GM12891 (cell line): ENCODE measurements around the gene IL18RAP.

Experiments used
- POLR2A ChIP-seq: IDR thresholded peaks from 2 replicates; pipeline ENCODE4 v1.6.1; 2011; ENCODE audit warnings: low read depth, low read length, control low read depth
- POLR2AphosphoS5 ChIP-seq: IDR thresholded peaks from 2 replicates; pipeline ENCODE4 v1.6.1; 2011; ENCODE audit warnings: low read depth, low read length, control low read depth
- TAF1 ChIP-seq: IDR thresholded peaks from 2 replicates; pipeline ENCODE4 v1.6.1; 2011; ENCODE audit warnings: low read depth, low read length, control low read depth

DNA sequence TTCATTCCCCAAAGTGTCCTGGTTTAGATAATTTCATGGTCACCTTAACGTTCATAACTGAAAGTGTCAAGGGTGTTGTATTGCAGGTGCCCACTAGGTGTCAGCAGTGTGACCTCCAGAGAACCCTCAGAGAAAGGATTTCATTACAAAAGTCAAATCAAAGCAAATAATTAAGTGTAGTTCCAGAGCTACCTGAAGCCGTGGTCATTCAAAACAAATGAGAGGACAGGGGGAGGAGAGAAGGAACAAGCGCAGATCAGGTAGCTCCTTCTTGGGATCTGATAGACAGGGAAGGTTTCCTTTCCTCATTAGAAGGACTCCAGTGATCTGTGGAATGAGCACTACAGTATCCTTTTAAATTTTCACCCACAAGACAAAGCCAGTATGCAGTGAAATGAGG is 50.1 kb downstream of the IL18RAP start, which contains the start of gene SLC9A4:
- TF ChIP-seq POLR2AphosphoS5 (no peak), POLR2A (no peak), TAF1 (no peak)
